Measurements from ENCODE around the gene MTMR6.

MTMR6 gene

DNA sequence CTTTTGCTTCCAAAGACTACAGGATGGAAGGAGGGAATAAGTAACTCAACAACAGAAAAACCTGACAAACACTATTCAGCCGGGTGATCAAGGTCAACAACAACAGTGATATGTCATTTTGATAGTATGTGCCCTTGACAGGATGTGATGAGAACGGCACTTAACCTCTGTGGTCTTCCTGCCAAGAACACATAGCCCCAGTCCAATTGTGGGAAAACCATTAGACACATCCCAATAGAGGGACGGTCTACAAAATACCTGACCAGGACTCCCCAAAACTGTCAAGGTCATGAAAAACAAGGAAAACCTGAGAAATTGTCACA is 72.1 kb downstream of the MTMR6 start:
- DNase-seq (ENCODE audit: low spot score), result no peak

DNA sequence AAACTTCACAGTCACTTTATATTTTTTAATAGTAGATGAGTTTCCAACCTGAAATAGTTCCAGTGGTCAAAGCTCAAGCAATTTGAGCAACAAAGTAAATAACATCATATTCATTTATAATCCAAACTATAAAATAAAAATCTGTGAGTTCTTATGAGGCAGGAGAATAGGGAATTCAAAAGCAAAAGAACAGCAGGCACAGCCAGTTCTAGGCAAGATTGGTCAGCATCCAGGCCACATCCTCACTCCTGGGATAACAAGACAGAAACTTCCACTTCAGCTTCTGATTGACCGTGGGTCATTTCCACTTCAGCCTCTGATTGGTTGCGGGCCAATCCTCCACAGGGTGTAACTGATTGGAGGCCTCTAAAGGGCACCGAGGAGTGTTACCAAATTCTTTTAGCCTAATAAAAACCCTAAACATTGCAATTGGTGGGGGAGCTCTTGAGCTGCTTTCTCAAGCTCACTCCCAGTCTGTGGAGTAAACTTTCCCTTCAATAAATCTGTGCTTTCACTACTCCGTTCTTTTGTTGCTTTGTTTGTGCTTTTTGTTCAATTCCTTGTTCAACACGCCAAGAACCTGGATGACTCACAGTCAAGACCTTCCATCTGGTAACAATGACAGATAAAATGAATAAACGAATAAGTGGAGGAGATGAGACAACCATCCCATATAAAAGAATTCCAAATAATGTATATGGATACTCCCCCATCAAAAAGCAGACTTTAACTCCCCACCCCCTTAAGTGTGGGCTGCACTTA is 72.6 kb downstream of the MTMR6 start:
- DNase-seq (ENCODE audit: low spot score), result no peak

- DNase-seq (ENCODE audit: low spot score), result no peak
Measured at GRCh38 chr13:25213715-25214114, 73.6 kb downstream of the MTMR6 start.

DNA sequence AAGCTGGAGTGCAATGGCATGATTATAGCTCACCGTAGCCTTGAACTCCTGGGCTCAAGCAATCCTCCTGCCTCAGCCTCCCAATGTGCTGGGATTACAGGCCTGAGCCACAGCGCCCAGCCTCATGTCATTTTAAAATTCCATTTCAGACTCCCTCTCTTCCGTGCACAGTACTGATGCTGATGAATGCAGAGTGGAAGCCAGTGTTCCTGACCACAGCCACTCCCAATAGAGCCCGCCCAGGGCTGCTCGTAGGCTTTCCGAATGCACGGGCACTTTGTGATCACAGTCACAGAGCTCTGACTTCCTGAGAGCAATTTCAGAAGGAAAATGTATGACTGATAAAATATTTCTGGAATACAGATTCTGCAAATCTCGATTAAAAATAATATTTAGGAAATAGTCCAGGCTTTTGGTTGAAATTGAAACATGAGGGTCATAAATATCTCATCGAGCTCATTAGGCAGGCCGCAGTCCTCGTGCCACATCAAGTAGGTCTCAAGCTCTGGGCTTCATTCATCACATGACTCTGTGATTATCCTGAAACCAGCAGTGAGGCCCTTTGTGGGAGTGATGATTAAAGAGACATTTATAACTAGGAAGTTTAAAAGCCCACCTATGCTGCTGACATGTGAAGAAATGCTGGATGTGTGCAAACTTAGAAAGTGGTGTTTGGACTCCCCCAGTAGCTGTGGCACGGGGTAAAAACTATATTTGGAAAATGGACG is 76.3 kb downstream of the MTMR6 start:
- DNase-seq (ENCODE audit: low spot score), result no peak

- no peak for DNase-seq (ENCODE audit: low spot score)
Measured at GRCh38 chr13:25207291-25207810, 79.9 kb downstream of the MTMR6 start.

DNA sequence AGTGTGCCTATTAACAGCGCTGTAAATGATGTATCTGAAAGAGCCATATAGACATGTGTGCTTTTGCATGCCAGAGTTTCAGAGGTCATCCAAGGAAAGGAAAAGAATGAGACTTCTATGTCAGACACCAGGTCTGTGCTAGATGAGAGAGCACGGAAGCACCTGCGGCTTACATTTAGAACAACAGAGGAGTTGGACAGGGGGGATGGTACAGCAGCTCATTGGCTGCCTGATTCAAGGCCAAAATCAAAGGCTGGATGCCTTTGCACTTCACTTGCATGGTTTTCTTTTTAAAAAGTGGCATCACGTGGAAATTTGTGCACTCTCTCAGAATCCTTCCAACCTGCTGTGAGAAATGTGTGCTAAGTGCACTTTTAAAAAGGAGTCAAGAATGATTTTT is 82.4 kb downstream of the MTMR6 start:
- no peak for DNase-seq (ENCODE audit: low spot score)

DNA sequence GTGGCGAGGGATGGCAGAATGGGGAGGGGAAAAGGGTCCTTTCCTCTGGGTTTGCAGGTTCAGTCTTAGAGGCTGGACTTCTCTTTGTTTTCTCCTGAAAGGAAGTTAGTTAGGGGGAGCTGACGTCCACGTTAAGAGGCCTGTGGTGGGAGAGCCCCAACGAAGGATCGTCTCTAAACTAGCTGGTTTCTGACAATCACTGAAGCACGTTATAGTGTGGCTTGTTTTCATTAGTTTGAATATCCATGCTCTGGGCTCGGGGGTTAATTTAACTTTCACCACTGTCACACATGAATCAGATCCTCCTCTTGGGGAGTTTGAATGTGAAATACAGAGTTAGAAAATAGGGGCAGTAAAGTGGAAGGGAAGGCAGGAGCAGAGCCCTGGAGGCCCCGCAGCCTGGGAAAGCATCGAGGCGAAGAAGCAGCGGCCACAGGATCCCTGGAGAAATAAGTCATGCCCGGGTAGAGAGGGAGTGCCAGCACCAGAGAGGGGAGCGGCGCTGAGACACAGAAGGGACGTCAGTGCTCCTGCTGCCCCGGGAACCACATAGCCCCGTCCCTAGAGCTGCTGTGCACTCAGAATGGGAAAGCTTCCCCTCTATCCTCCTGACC is 84.1 kb downstream of the MTMR6 start:
- no peak for DNase-seq (ENCODE audit: low spot score)

GRCh38 chr13:25200783-25201182 is 86.5 kb downstream of the MTMR6 start:
- DNase-seq (ENCODE audit: low spot score), result no peak

DNA sequence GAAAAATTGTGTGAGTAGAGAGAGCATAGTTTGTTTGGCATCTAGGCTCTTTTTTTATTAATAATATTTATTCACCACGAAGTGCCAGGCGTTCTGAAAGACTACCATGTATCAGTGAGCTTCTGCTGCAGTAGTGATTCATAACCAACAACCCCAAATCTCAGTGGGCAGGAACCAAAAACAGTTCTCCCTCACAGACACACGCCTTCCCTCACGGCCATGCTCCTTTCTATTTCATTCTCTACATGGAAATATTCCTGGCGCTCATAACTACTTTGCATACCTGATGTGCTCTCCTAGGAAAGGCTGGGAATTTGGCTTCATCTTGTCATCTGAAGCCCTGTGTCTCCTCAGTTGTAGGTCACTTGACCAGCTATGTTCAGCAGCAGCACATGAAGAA is 88.6 kb downstream of the MTMR6 start:
- no peak for DNase-seq (ENCODE audit: low spot score)

GRCh38 chr13:25196971-25197370 is 90.3 kb downstream of the MTMR6 start:
- DNase-seq (ENCODE audit: low spot score), result no peak
